Fibroblast of skin of back (primary cell): Measurements from ENCODE around the gene IFIT1.
"Not testable (repeated sequence)": the region's sequence is repeated elsewhere in the genome, so short reads cannot be mapped to it uniquely, and the experiment has no call there.

Experiments used
- DNase-seq: peaks from one replicate; pipeline ENCODE4 v3.0.0-alpha.2; 2013

Gene IFIT1

GRCh38 chr10:89440226-89441009, 48.0 kb downstream of the IFIT1 start:
- DNase-seq, result no peak

- no peak for DNase-seq
These were observed 49.9 kb downstream of the IFIT1 start for GRCh38 chr10:89442289-89442688.

DNA sequence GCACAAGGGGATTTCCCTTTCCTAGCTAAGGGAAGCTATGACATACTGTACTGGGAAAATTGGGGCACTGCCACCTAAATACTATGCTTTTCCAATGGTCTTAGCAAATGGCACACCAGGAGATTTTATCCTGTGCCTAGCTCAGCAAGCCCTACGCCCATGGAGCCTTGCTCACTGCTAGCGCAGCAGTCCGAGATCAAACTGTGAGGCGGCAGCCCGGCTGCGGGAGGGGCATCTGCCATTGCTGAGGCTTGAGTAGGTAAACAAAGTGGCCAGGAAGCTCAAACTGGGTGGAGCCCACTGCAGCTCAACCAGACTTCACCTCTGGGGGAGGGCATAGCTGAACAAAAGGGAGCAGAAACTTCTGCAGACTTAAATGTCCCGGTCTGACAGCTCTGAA, 52.4 kb downstream of the IFIT1 start:
- not testable (repeated sequence) for DNase-seq

- DNase-seq, result no peak
These were observed 58.5 kb downstream of the IFIT1 start for GRCh38 chr10:89450901-89451300.

DNA sequence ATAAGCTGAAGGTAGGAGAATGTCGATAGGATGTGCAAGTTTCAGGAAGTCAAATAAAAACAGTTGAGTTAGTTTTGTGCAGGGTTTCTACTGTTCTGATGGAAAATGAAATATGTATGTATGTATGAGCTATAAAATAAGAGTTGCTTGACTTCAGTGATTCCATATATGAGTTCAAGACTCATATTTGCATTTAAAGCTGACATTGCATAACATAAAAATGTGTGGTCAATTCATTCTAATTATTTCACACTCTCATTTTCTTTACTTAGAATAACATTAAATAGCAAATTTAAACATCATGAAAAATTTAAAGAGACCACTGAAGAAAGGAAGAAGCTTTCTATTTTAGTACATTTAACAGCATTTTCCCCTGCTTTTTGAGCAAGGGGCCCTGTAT, 59.8 kb downstream of the IFIT1 start:
- no peak for DNase-seq

DNA sequence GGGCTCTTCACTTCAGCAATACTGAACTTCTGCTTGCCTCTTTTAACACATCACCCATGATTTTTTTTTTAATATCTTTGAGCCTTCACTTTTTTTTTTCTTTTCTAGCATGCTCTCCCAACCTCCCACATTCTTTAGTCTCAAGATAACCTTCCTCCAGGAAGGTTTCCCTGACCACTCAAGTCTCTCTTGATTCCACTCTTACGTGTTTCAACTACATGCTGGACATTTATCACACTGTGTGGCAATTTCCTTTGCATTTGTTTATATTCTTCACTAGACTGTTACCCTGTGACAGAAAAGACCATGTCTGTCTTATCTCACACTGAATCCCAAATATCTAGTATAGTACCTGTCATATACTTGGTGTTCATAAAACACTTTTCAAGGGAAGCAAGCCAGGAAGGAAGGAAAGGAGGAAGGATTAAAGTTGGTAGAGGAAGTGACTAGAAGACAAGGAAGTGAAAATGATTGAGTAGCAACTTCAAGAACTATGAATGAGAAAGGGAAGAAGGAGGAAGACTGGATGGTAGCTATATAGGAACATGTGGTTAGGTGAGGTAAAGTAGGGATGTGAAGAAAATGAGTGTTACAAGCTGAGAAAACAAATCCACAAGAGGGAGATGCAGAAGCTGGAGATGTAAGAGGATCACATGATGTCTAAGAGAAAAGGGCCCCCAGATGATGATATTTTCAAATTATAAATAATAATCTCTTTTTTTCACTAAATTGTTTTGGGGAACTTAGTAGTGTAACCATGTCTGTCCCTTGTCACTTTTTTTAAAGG, 62.3 kb downstream of the IFIT1 start:
- DNase-seq, result no peak
